ENCODE data around the gene HNF1B. TPM values are rescaled to one million over a fixed set of nuclear protein-coding genes. Genes with fewer than 3 reads are reported as not detected.

HNF1B gene
- total RNA-seq, 2 experiments from 2014 or later, result not detected

- POLR2A ChIA-PET, result no interaction called here
These were observed 5.4 kb upstream of the HNF1B start for GRCh38 chr17:37750292-37750691.

GRCh38 chr17:37747222-37747621, 2.4 kb upstream of the HNF1B start:
- Mint-ChIP-seq H3K27me3 (peaks cover 71% of the 10 kb centered on the region), H3K36me3 (ENCODE audit: low read depth) (no peaks in the 10 kb centered on the region), H3K9me3 (no peaks in the 10 kb centered on the region), H3K4me3 (no peak overlapping the region), H3K27ac (no peak overlapping the region), H3K4me1 (ENCODE audit: low read depth) (peaks cover 15% of the 10 kb centered on the region)
- TF ChIP-seq CTCF (IDR thresholded peaks at IDR 0.05), result no peak
- Histone ChIP-seq H3K36me3 (ENCODE audit: insufficient read depth, low read length) (no peaks in the 10 kb centered on the region), H3K27ac (ENCODE audit: low read depth in 1 of 2, low read length in 2 of 2) (no peak overlapping the region), H3K9me3 (ENCODE audit: control insufficient read depth in 1 of 2, insufficient read depth in 1 of 2, low read length in 2 of 2) (peaks cover 0 to 18% of the 10 kb centered on the region in 2 experiments), H3K27me3 (ENCODE audit: control insufficient read depth in 1 of 2, insufficient read depth in 2 of 2, low read length in 2 of 2) (peaks cover 46 to 48% of the 10 kb centered on the region in 2 experiments), H3K4me3 (ENCODE audit: low read length) (no peak overlapping the region), H3K4me1 (ENCODE audit: insufficient read depth, low read length) (peaks cover 34% of the 10 kb centered on the region)
- DNase-seq (no peak), ATAC-seq (ENCODE audit: poor library complexity) (no peak)
- CTCF ChIA-PET, result no interaction called here
- POLR2A ChIA-PET, result no interaction called here
- intact Hi-C loops (cut with DNase I, micrococcal nuclease), result no loop called here

More at GRCh38 chr17:37750292-37750691, 5.4 kb upstream of the HNF1B start:
- peaks cover 5% of the 10 kb centered on the region for H3K4me1 ChIP-seq (ENCODE audit: insufficient read depth, low read length)
- no peak overlapping the region for H3K4me3 ChIP-seq (ENCODE audit: low read length)
- no peaks in the 10 kb centered on the region for H3K9me3 ChIP-seq (ENCODE audit: control insufficient read depth in 1 of 2, insufficient read depth in 1 of 2, low read length in 2 of 2)
- no peak for DNase-seq
- Mint-ChIP-seq H3K27ac (no peak overlapping the region), H3K4me1 (ENCODE audit: low read depth) (peaks cover 2% of the 10 kb centered on the region), H3K27me3 (peaks cover 57% of the 10 kb centered on the region), H3K36me3 (ENCODE audit: low read depth) (no peaks in the 10 kb centered on the region), H3K4me3 (no peak overlapping the region), H3K9me3 (no peaks in the 10 kb centered on the region)
- no peaks in the 10 kb centered on the region for H3K36me3 ChIP-seq (ENCODE audit: insufficient read depth, low read length)
- intact Hi-C loops (cut with DNase I, micrococcal nuclease), result no loop called here
- no peak for ATAC-seq (ENCODE audit: poor library complexity)
- CTCF ChIA-PET, result interaction anchor here (0.6 kb wide), 1 partner anchor 28 kb away, joined by 3 read pairs; no protein-coding TSS in a partner anchor
- no peak for TF ChIP-seq CTCF (IDR thresholded peaks at IDR 0.05)
- peaks cover 19 to 20% of the 10 kb centered on the region in 2 experiments for H3K27me3 ChIP-seq (ENCODE audit: control insufficient read depth in 1 of 2, insufficient read depth in 2 of 2, low read length in 2 of 2)
- no peak overlapping the region for H3K27ac ChIP-seq (ENCODE audit: low read depth in 1 of 2, low read length in 2 of 2)

- no peak overlapping the region for H3K4me3 ChIP-seq (ENCODE audit: low read length)
- peaks cover 17% of the 10 kb centered on the region for H3K4me1 Mint-ChIP-seq (ENCODE audit: low read depth)
- intact Hi-C loops (cut with DNase I, micrococcal nuclease), result no loop called here
- H3K9me3 Mint-ChIP-seq, result no peaks in the 10 kb centered on the region
- H3K27me3 ChIP-seq (ENCODE audit: control insufficient read depth in 1 of 2, insufficient read depth in 2 of 2, low read length in 2 of 2), result peaks cover 52 to 54% of the 10 kb centered on the region in 2 experiments
- ChIA-PET CTCF (no interaction called here), POLR2A (no interaction called here)
- H3K9me3 ChIP-seq (ENCODE audit: control insufficient read depth in 1 of 2, insufficient read depth in 1 of 2, low read length in 2 of 2), result peaks cover 0 to 23% of the 10 kb centered on the region in 2 experiments
- no peak overlapping the region for H3K27ac Mint-ChIP-seq
- peaks cover 40% of the 10 kb centered on the region for H3K4me1 ChIP-seq (ENCODE audit: insufficient read depth, low read length)
- no peak for DNase-seq
- no peak overlapping the region for H3K4me3 Mint-ChIP-seq
- TF ChIP-seq CTCF (IDR thresholded peaks at IDR 0.05), result no peak
- no peaks in the 10 kb centered on the region for H3K36me3 ChIP-seq (ENCODE audit: insufficient read depth, low read length)
- peaks cover 77% of the 10 kb centered on the region for H3K27me3 Mint-ChIP-seq
- ATAC-seq (ENCODE audit: poor library complexity), result no peak
- no peak overlapping the region for H3K27ac ChIP-seq (ENCODE audit: low read depth in 1 of 2, low read length in 2 of 2)
- H3K36me3 Mint-ChIP-seq (ENCODE audit: low read depth), result no peaks in the 10 kb centered on the region
These were observed 1.8 kb upstream of the HNF1B start for GRCh38 chr17:37746617-37747016.
